ENCODE measurements around the gene KDM4B. TPM values are rescaled to one million over a fixed set of nuclear protein-coding genes. Genes with fewer than 3 reads are reported as not detected.

KDM4B gene
- total and polyA plus RNA-seq, 9 donors, result 5.2 to 62.9 (median 46.4) TPM

DNA sequence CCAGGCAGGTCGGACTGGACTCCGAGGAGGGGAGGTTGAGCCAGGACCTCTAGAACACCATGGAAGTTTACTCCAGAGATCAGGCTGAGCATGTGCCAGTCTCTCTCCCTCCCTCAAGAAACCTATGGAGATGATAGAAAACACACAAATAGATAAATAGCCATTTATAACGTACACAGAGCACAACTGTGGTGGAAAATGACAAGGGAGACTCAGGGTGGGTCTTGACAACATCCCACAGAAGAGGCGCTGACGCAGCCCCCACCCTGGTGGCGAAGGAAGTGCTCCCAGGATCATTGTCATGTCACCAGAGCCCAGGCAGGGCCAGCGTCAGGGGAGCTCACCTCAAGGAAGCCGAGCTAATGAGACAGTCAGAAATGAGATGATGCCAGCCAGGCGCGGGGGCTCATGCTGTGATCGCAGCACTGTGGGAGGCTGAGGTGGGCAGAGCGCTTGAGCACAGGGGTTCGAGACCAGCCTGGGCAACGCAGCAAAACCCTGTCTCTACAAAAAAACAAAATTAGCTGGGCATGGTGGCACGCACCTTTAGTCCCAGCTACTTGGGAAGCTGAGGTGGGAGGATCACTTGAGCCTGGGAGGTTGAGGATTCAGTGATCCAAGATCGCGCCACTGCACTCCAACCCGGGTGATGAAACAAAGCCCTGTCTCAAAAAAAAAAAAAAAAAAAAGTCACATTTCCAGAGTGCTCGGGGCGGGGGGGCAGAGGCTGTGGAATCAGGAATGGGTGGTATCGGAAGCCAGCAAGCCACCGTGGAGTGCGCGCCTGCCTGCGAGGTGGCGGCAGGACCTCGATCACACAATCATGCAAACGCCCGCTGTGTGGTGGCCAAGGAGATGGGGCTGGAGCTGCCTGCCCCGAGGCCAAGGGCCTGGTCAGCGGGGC, 178.4 kb downstream of the KDM4B start:
- H3K4me3 ChIP-seq, result no peak overlapping the region
- intact Hi-C loops (cut with DNase I), result loop anchor here in 1 of 4 donors (10.0 kb wide), 1 partner anchor 93 kb away; no protein-coding TSS in a partner anchor
- 92 to 96% (median 94%) methylated on average over 31 of the region's 31 CpGs for WGBS, 3 donors
- TF ChIP-seq, protein P1, sequence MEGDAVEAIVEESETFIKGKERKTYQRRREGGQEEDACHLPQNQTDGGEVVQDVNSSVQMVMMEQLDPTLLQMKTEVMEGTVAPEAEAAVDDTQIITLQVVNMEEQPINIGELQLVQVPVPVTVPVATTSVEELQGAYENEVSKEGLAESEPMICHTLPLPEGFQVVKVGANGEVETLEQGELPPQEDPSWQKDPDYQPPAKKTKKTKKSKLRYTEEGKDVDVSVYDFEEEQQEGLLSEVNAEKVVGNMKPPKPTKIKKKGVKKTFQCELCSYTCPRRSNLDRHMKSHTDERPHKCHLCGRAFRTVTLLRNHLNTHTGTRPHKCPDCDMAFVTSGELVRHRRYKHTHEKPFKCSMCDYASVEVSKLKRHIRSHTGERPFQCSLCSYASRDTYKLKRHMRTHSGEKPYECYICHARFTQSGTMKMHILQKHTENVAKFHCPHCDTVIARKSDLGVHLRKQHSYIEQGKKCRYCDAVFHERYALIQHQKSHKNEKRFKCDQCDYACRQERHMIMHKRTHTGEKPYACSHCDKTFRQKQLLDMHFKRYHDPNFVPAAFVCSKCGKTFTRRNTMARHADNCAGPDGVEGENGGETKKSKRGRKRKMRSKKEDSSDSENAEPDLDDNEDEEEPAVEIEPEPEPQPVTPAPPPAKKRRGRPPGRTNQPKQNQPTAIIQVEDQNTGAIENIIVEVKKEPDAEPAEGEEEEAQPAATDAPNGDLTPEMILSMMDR (IDR thresholded peaks at IDR 0.05), result no peak
- no peak for TF ChIP-seq POLR2A (IDR thresholded peaks at IDR 0.05)
- TF ChIP-seq EP300 (IDR thresholded peaks at IDR 0.05), result no peak
- H3K27me3 ChIP-seq, result no peaks in the 10 kb centered on the region
- DNase-seq, result peak in 2 of 5 donors; percentile 12 to 18
- H3K36me3 ChIP-seq, result no peaks in the 10 kb centered on the region
- H3K9me3 ChIP-seq, result no peaks in the 10 kb centered on the region
- H3K27ac ChIP-seq, result no peak overlapping the region
- H3K4me1 ChIP-seq (ENCODE audit: insufficient read depth), result peaks cover 2% of the 10 kb centered on the region

DNA sequence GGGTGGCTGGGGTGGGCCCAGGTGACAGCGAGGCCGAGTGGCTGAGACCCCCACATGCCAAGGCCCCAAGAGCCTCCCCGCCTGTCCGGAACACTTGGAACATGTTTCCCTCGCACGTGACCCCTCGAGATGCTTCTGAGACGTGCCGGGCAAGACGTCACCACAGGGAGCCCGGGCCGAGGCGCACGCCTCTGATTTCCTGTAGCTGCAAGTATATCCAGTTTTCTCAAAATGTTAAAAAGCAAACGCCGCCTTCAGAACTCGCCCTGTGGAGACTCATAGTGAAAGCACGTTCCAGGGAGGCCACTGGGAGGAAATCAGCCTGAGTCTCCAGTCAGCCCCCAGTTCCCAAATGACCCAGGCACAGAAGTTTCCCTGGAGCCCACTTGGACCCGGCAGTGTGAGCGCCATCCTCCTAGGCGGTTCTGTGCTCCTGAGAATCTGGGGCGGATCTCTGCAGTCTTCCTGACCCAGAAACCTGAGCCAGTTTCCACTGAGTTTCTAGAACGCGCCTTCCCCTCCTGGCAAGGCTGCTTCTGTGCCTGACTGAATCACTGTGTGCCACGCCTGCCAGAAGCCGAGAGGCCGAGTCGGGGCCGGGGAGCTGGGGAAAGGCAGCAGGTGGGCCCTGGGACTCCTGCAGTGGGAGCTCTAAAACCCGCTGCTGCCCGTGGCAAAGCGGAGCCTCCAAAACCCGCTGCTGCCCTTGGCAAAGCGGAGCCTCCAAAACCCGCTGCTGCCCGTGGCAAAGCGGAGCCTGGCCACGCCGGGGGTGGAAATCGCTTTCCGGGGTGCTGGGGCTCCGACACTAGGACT, 179.3 kb downstream of the KDM4B start:
- DNase-seq, result peak in 2 of 5 donors; percentile 14 to 17
- intact Hi-C loops (cut with DNase I), result loop anchor here in 1 of 4 donors (10.0 kb wide), 1 partner anchor 93 kb away; no protein-coding TSS in a partner anchor
- no peak overlapping the region for H3K4me3 ChIP-seq
- no peaks in the 10 kb centered on the region for H3K27me3 ChIP-seq
- H3K4me1 ChIP-seq (ENCODE audit: insufficient read depth), result peaks cover 2% of the 10 kb centered on the region
- H3K36me3 ChIP-seq, result no peaks in the 10 kb centered on the region
- TF ChIP-seq, protein P1 (IDR thresholded peaks at IDR 0.05), result no peak
- no peak for TF ChIP-seq EP300 (IDR thresholded peaks at IDR 0.05)
- no peak for TF ChIP-seq POLR2A (IDR thresholded peaks at IDR 0.05)
- H3K9me3 ChIP-seq, result no peaks in the 10 kb centered on the region
- no peak overlapping the region for H3K27ac ChIP-seq
- WGBS, 3 donors, result 89 to 93% (median 91%) methylated on average over 38 to 42 of the region's 42 CpGs

DNA sequence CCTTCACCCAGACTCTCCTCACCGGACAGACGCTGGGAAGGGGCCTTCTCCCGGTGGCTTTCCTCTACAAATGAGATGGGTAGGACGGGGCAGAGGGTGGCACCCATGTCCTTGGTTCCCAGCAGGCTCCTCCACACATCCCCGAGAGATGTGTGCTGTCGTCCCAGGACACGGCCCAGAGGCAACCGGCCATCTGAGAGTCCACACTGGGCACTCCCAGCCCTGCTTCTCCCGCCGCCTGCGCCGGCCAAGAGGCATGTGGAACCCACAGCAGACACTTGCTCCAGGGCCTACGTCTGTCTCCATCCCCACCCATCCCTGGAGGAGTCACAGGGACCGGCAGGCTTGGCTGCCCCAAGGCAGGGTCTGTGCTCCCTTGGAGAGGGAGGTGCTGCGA, 179.9 kb downstream of the KDM4B start:
- DNase-seq, result peak in 1 of 5 donors; percentile 13
- WGBS, 3 donors, result 89 to 93% (median 92%) methylated on average over 15 of the region's 15 CpGs
- Histone ChIP-seq H3K4me1 (ENCODE audit: insufficient read depth) (peaks cover 2% of the 10 kb centered on the region), H3K27ac (no peak overlapping the region), H3K9me3 (no peaks in the 10 kb centered on the region), H3K4me3 (no peak overlapping the region), H3K36me3 (no peaks in the 10 kb centered on the region), H3K27me3 (no peaks in the 10 kb centered on the region)
- TF ChIP-seq, protein P1 (IDR thresholded peaks at IDR 0.05), result no peak
- no peak for TF ChIP-seq EP300 (IDR thresholded peaks at IDR 0.05)
- intact Hi-C loops (cut with DNase I), result loop anchor here in 1 of 4 donors (10.0 kb wide), 1 partner anchor 94 kb away; no protein-coding TSS in a partner anchor

DNA sequence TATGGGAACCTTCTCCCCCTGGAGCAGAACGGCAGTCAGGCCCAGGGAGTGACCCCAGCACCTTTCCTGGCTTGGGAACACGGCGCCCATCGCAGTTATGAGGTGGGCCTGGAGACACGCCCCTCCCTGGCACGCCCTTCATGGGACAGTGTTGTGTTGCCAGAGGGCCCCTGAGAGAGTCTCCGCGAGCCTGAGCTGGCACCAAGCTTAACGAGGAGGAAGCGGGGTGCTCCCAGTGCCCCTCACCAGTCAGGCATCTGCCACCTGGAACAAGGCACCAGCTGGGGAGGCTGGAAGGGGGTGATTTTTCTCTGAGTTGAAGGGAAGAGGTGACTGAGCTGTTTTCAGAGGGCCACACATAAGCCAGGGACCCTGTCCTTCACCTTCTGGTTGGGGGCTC, 180.6 kb downstream of the KDM4B start:
- Histone ChIP-seq H3K4me1 (ENCODE audit: insufficient read depth) (peaks cover 2% of the 10 kb centered on the region), H3K27me3 (no peaks in the 10 kb centered on the region), H3K27ac (no peak overlapping the region), H3K36me3 (no peaks in the 10 kb centered on the region), H3K4me3 (no peak overlapping the region), H3K9me3 (no peaks in the 10 kb centered on the region)
- 85 to 96% (median 91%) methylated on average over 10 of the region's 10 CpGs for WGBS, 3 donors
- no peak for DNase-seq
- intact Hi-C loops (cut with DNase I), result loop anchor here in 1 of 4 donors (10.0 kb wide), 1 partner anchor 95 kb away; no protein-coding TSS in a partner anchor
- TF ChIP-seq, protein P1 (IDR thresholded peaks at IDR 0.05), result no peak
- TF ChIP-seq EP300 (IDR thresholded peaks at IDR 0.05) (no peak), POLR2A (IDR thresholded peaks at IDR 0.05) (no peak)
